Measurements from ENCODE around the gene MGLL.

DNA sequence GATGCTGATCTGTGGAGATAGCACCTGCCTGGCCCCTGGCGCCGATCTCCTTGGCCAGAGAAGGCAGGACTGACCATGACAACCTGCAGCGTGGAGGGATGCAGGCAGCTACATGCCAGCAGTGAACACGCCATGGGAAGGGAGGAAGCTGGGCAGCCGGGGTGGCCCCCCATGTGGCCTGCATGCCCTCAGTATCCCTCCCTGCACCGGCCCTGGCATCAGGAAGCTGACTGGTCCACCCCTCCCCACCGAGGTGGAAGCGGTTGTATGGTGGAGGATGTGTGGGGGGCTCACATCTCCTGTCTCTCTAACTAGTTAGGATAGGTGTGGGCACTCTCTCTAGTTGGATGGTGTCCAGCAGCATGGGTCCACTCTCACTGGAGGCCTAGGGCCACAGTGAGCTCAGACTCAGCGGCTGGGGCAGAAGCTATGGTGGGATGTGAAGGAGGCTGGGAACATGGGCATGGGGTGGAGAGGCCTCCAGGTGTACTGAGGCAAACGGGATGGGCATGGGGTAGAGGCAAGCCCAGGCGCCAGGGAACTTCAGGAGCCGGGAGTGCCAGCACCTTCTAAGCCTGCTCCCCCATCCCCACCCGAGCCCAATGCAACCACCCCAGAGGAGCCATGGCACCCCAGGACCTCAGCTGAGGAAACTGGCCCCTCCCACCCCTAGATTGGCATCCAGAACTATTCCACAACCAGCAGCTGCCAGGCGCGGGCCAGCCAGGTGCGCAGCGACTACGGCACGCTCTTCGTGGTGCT, 151.4 kb downstream of the MGLL start:
- no peak for TF ChIP-seq POLR2A (IDR thresholded peaks at IDR 0.05)
- TF ChIP-seq CTCF (IDR thresholded peaks at IDR 0.05) = no peak
- no peak for TF ChIP-seq POLR2AphosphoS5 (IDR thresholded peaks at IDR 0.05)
